Prostate gland (tissue), 2 donors: Measurements from ENCODE around the gene PTTG1.

ENCODE experiments used
- POLR2A ChIP-seq: fragments of 450-650 bp; IDR thresholded peaks from one replicate; pipeline ENCODE4 v1.6.1; 2016; ENCODE audit warnings: antibody characterized with exemption, mild to moderate bottlenecking
- TF ChIP-seq, protein P1 (sequence below), 4 experiments: fragments of 200-600 bp in 2 of 4; fragments of 450-650 bp in 2 of 4; sonication (generic) in 2 of 4; IDR thresholded peaks; 1 replicate in 3 of 4; 2 replicates in 1 of 4; pipeline ENCODE4 v1.5.1; 2016 to 2019; ENCODE audit warnings: antibody characterized with exemption in 4 of 4, mild to moderate bottlenecking in 2 of 4, moderate library complexity in 2 of 4

- no peak for TF ChIP-seq POLR2A
- TF ChIP-seq, protein P1, sequence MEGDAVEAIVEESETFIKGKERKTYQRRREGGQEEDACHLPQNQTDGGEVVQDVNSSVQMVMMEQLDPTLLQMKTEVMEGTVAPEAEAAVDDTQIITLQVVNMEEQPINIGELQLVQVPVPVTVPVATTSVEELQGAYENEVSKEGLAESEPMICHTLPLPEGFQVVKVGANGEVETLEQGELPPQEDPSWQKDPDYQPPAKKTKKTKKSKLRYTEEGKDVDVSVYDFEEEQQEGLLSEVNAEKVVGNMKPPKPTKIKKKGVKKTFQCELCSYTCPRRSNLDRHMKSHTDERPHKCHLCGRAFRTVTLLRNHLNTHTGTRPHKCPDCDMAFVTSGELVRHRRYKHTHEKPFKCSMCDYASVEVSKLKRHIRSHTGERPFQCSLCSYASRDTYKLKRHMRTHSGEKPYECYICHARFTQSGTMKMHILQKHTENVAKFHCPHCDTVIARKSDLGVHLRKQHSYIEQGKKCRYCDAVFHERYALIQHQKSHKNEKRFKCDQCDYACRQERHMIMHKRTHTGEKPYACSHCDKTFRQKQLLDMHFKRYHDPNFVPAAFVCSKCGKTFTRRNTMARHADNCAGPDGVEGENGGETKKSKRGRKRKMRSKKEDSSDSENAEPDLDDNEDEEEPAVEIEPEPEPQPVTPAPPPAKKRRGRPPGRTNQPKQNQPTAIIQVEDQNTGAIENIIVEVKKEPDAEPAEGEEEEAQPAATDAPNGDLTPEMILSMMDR (IDR thresholded peaks at IDR 0.05): no peak
These were observed 2.0 kb upstream of the PTTG1 start for GRCh38 chr5:160419458-160420330.
